ENCODE measurements around the gene ATPAF1. TPM values are rescaled to one million over a fixed set of nuclear protein-coding genes. Genes with fewer than 3 reads are reported as not detected.

Gene ATPAF1
- total RNA-seq, 3 donors from 2014 or later: 42.3 to 68.8 (median 44.8) TPM

GRCh38 chr1:46603858-46604549 is 64.2 kb downstream of the ATPAF1 start, which contains the start of gene MKNK1:
Gene MKNK1 (minus strand): TSS chr1:46604268. CDS start chr1:46583327, 20,941 bp downstream.
- TF ChIP-seq POLR2A (IDR thresholded peaks at IDR 0.05) (peak; percentile 80), CTCF (IDR thresholded peaks at IDR 0.05) (no peak), POLR2AphosphoS5 (IDR thresholded peaks at IDR 0.05) (peak; percentile 83 to 88 (median 88))
- peaks cover 0 to 5% of the 10 kb centered on the region in 2 donors for H3K4me1 ChIP-seq
- no peaks in the 10 kb centered on the region for H3K36me3 ChIP-seq
- intact Hi-C loops (cut with DNase I; ENCODE audit: low total_unique reads): no loop called here
- peak; percentile 94 to 97 for DNase-seq (ENCODE audit: low spot score in 2 of 2)
- peak within 1 kb of the TSS; percentile 76 to 91 (median 88) for H3K4me3 ChIP-seq
- no peaks in the 10 kb centered on the region for H3K9me3 ChIP-seq
- H3K27me3 ChIP-seq: no peaks in the 10 kb centered on the region
- peak within 1 kb of the TSS; percentile 79 to 86 for H3K27ac ChIP-seq

- peaks cover 0 to 5% of the 10 kb centered on the region in 2 donors for H3K4me1 ChIP-seq
- intact Hi-C loops (cut with DNase I; ENCODE audit: low total_unique reads): no loop called here
- no peaks in the 10 kb centered on the region for H3K9me3 ChIP-seq
- no peak for DNase-seq (ENCODE audit: low spot score in 2 of 2)
- no peak for TF ChIP-seq POLR2AphosphoS5 (IDR thresholded peaks at IDR 0.05)
- no peak for TF ChIP-seq POLR2A (IDR thresholded peaks at IDR 0.05)
- no peak for TF ChIP-seq CTCF (IDR thresholded peaks at IDR 0.05)
- no peaks in the 10 kb centered on the region for H3K27me3 ChIP-seq
- peak overlapping the region; percentile 79 to 86 for H3K27ac ChIP-seq
- no peaks in the 10 kb centered on the region for H3K36me3 ChIP-seq
- peak overlapping the region; percentile 76 to 91 (median 88) for H3K4me3 ChIP-seq
These were observed 64.7 kb downstream of the ATPAF1 start for GRCh38 chr1:46603481-46603857.

GRCh38 chr1:46601257-46602007 is 66.7 kb downstream of the ATPAF1 start:
- Histone ChIP-seq H3K4me1 (peaks cover 0 to 5% of the 10 kb centered on the region in 2 donors), H3K27ac (no peak overlapping the region), H3K4me3 (no peak overlapping the region), H3K27me3 (no peaks in the 10 kb centered on the region), H3K9me3 (no peaks in the 10 kb centered on the region), H3K36me3 (no peaks in the 10 kb centered on the region)
- DNase-seq (ENCODE audit: low spot score in 2 of 2): no peak
- intact Hi-C loops (cut with DNase I; ENCODE audit: low total_unique reads): no loop called here
- TF ChIP-seq POLR2A (IDR thresholded peaks at IDR 0.05) (no peak), CTCF (IDR thresholded peaks at IDR 0.05) (no peak), POLR2AphosphoS5 (IDR thresholded peaks at IDR 0.05) (no peak)

- Histone ChIP-seq H3K27ac (no peak overlapping the region), H3K4me3 (no peak overlapping the region), H3K9me3 (no peaks in the 10 kb centered on the region), H3K36me3 (no peaks in the 10 kb centered on the region), H3K27me3 (no peaks in the 10 kb centered on the region), H3K4me1 (no peaks in the 10 kb centered on the region)
- TF ChIP-seq POLR2AphosphoS5 (IDR thresholded peaks at IDR 0.05) (no peak), POLR2A (IDR thresholded peaks at IDR 0.05) (no peak)
- no peak for DNase-seq (ENCODE audit: low spot score in 2 of 2)
- intact Hi-C loops (cut with DNase I; ENCODE audit: low total_unique reads): no loop called here
These were observed 68.8 kb downstream of the ATPAF1 start for GRCh38 chr1:46599059-46599970.

GRCh38 chr1:46596846-46597245 is 71.3 kb downstream of the ATPAF1 start:
- Histone ChIP-seq H3K9me3 (no peaks in the 10 kb centered on the region), H3K4me3 (no peak overlapping the region), H3K4me1 (no peaks in the 10 kb centered on the region), H3K27me3 (no peaks in the 10 kb centered on the region), H3K36me3 (peaks cover 4% of the 10 kb centered on the region), H3K27ac (no peak overlapping the region)
- intact Hi-C loops (cut with DNase I; ENCODE audit: low total_unique reads): no loop called here
- TF ChIP-seq POLR2A (IDR thresholded peaks at IDR 0.05) (no peak), CTCF (IDR thresholded peaks at IDR 0.05) (no peak), POLR2AphosphoS5 (IDR thresholded peaks at IDR 0.05) (no peak)
- DNase-seq (ENCODE audit: low spot score in 2 of 2): no peak
